Stimulated activated naive CD8-positive, alpha-beta T cell treated with anti-CD3 and anti-CD28 coated beads, Interleukin-15, Interleukin-2, amounts not matched to agents 100 ng/mL and 50 ng/mL, for 24 hours (primary cell): ENCODE data around the gene GLI1.
"Not testable (repeated sequence)": the region's sequence is repeated elsewhere in the genome, so short reads cannot be mapped to it uniquely, and the experiment has no call there.

Experiments used
- H3K27ac Mint-ChIP-seq: one replicate; pipeline ENCODE4 v1.8.0; 2021; ENCODE audit warnings: mild to moderate bottlenecking, mixed read lengths
- H3K27me3 Mint-ChIP-seq: one replicate; pipeline ENCODE4 v1.8.0; 2021; ENCODE audit warnings: mixed read lengths
- H3K36me3 Mint-ChIP-seq: one replicate; pipeline ENCODE4 v1.8.0; 2021; ENCODE audit warnings: low read depth, mixed read lengths
- H3K4me1 Mint-ChIP-seq: one replicate; pipeline ENCODE4 v1.8.0; 2021; ENCODE audit warnings: low read depth, mixed read lengths
- H3K4me3 Mint-ChIP-seq: one replicate; pipeline ENCODE4 v1.8.0; 2021; ENCODE audit warnings: mild to moderate bottlenecking, mixed read lengths
- H3K9me3 Mint-ChIP-seq: one replicate; pipeline ENCODE4 v1.8.0; 2021; ENCODE audit warnings: mixed read lengths

The GLI1 gene

DNA sequence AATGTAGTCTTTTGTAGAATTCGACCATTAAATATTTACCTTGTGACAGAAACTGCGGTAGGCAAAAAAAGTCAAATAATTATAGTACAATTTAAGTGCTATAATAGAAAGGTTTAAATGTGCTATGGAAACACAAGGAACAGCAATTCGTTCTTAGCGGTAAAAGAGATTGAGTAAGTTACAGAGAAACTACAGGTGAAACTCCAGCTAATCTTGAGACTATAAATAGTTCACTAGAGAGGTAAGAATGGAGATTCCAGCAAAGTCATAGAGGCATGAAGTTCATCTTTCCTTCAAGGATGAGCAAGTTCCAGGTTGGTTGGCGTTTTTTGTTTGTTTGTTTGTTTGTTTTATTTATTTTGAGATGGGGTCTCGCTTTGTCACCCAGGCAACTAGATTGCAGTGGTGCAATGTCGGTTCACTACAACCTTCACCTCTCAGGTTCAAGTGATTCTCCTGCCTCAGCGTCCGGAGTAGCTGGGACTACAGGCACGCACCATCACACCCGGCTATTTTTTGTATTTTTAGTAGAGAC is 27.9 kb upstream of the GLI1 start:
- Mint-ChIP-seq H3K27ac (peak overlapping the region; percentile 98), H3K4me1 (peaks cover 40% of the 10 kb centered on the region), H3K4me3 (peak overlapping the region; percentile 88), H3K9me3 (no peaks in the 10 kb centered on the region), H3K27me3 (no peaks in the 10 kb centered on the region), H3K36me3 (peaks cover 8% of the 10 kb centered on the region)

DNA sequence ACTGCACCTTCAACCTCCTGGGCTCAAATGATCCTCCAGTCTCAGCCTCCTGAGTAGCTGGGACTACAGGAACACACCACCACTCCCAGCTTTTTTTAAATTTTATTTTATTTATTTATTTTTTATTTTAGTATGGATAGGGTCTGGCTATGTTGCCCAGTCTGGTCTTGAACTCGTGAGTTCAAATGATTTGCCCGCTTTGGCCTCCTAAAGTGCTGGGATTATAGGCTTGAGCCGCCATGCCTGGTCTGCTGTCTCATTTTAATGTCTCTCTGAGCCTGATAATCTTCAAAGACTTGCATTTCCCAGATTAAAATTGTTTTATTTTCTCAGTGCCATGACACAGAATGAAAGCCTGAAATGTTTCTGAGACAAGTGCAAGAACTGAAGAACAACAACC is 26.2 kb upstream of the GLI1 start:
- Mint-ChIP-seq H3K9me3 (no peaks in the 10 kb centered on the region), H3K4me1 (peaks cover 30% of the 10 kb centered on the region), H3K4me3 (no peak overlapping the region), H3K27me3 (no peaks in the 10 kb centered on the region), H3K36me3 (peaks cover 8% of the 10 kb centered on the region), H3K27ac (no peak overlapping the region)

- Mint-ChIP-seq H3K4me3 (peak within 1 kb of the TSS; percentile 68), H3K9me3 (no peaks in the 10 kb centered on the region), H3K27me3 (peaks cover 4% of the 10 kb centered on the region), H3K4me1 (peaks cover 23% of the 10 kb centered on the region), H3K36me3 (peaks cover 3% of the 10 kb centered on the region), H3K27ac (peak within 1 kb of the TSS; percentile 81)
Measured at GRCh38 chr12:57434517-57435223, 24.9 kb upstream of the GLI1 start, which contains the start of gene INHBC. TSS of gene INHBC (plus strand) at chr12:57434784. CDS start at chr12:57434887, 103 bp downstream.

- Mint-ChIP-seq H3K4me1 (peaks cover 17% of the 10 kb centered on the region), H3K27me3 (peaks cover 4% of the 10 kb centered on the region), H3K36me3 (no peaks in the 10 kb centered on the region), H3K4me3 (peak overlapping the region; percentile 68), H3K27ac (peak overlapping the region; percentile 81), H3K9me3 (no peaks in the 10 kb centered on the region)
Measured at GRCh38 chr12:57435293-57435692, 24.3 kb upstream of the GLI1 start.

- H3K36me3 Mint-ChIP-seq: peaks cover 3% of the 10 kb centered on the region
- H3K9me3 Mint-ChIP-seq: peaks cover 7% of the 10 kb centered on the region
- no peak overlapping the region for H3K27ac Mint-ChIP-seq
- H3K4me1 Mint-ChIP-seq: peaks cover 6% of the 10 kb centered on the region
- no peak overlapping the region for H3K4me3 Mint-ChIP-seq
- H3K27me3 Mint-ChIP-seq: peaks cover 7% of the 10 kb centered on the region
Measured at GRCh38 chr12:57438400-57438799, 21.2 kb upstream of the GLI1 start.

DNA sequence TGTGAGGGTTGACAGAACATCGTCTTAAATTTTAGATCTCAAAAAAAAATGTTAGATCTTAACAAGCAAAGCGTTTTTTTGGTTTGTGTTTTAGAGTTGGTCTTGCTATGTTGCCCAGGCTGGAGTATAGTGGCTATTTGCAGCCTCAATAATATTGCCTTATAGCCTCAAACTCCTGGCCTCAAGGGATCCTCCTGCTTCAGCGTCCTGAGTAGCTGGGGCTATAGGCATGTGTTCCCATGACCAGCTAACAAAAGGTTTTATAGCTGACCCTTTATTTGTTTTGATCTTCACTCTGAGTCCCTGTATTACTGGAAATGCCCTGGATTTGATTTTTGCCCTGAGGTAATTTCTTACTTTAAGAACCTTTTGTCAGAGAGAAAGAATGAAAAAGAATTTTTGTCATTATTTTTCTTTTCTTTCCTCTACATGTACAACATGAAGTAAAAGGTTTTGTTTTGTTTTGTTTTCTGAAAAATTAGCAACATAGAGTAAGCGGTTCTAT is 19.8 kb upstream of the GLI1 start:
- H3K4me1 Mint-ChIP-seq: peaks cover 6% of the 10 kb centered on the region
- no peak overlapping the region for H3K27ac Mint-ChIP-seq

DNA sequence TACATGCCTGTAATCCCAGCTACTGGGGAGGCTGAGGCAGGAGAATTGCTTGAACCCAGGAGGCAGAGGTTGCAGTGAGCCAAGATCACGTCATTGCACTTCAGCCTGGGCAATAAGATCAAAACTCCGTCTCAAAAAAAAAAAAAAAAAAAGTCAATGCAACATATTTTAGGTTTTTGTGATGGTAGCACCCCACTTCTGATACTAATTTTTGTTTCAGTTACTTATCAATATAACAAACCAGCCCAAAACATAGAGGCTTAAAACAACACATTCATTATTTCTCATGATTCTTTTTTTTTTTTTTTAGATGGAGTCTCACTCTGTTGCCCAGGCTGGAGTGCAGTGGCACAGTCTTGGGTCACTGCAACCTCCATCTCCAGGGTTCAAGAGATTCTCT is 18.2 kb upstream of the GLI1 start:
- not testable (repeated sequence) for H3K9me3 Mint-ChIP-seq, H3K4me1 Mint-ChIP-seq, H3K27ac Mint-ChIP-seq

More for the DNA sequence above, 19.8 kb upstream of the GLI1 start:
- peaks cover 7% of the 10 kb centered on the region for H3K9me3 Mint-ChIP-seq
- peaks cover 7% of the 10 kb centered on the region for H3K27me3 Mint-ChIP-seq
- no peak overlapping the region for H3K4me3 Mint-ChIP-seq
- H3K36me3 Mint-ChIP-seq: peaks cover 3% of the 10 kb centered on the region

GRCh38 chr12:57441846-57442427 is 17.6 kb upstream of the GLI1 start:
- Mint-ChIP-seq H3K9me3 (peaks cover 7% of the 10 kb centered on the region), H3K27me3 (peaks cover 7% of the 10 kb centered on the region), H3K27ac (no peak overlapping the region), H3K4me1 (no peaks in the 10 kb centered on the region), H3K36me3 (peaks cover 3% of the 10 kb centered on the region), H3K4me3 (no peak overlapping the region)

More for the DNA sequence above, 18.2 kb upstream of the GLI1 start:
- not testable (repeated sequence) for H3K36me3 Mint-ChIP-seq, H3K4me3 Mint-ChIP-seq, H3K27me3 Mint-ChIP-seq

- not testable (repeated sequence) for H3K27me3 Mint-ChIP-seq, H3K4me1 Mint-ChIP-seq, H3K36me3 Mint-ChIP-seq, H3K4me3 Mint-ChIP-seq, H3K27ac Mint-ChIP-seq, H3K9me3 Mint-ChIP-seq
Measured at GRCh38 chr12:57444337-57444736, 15.2 kb upstream of the GLI1 start.

- peaks cover 3% of the 10 kb centered on the region for H3K36me3 Mint-ChIP-seq
- H3K4me3 Mint-ChIP-seq: no peak overlapping the region
- peaks cover 7% of the 10 kb centered on the region for H3K9me3 Mint-ChIP-seq
Measured at GRCh38 chr12:57444744-57445143, 14.8 kb upstream of the GLI1 start.

DNA sequence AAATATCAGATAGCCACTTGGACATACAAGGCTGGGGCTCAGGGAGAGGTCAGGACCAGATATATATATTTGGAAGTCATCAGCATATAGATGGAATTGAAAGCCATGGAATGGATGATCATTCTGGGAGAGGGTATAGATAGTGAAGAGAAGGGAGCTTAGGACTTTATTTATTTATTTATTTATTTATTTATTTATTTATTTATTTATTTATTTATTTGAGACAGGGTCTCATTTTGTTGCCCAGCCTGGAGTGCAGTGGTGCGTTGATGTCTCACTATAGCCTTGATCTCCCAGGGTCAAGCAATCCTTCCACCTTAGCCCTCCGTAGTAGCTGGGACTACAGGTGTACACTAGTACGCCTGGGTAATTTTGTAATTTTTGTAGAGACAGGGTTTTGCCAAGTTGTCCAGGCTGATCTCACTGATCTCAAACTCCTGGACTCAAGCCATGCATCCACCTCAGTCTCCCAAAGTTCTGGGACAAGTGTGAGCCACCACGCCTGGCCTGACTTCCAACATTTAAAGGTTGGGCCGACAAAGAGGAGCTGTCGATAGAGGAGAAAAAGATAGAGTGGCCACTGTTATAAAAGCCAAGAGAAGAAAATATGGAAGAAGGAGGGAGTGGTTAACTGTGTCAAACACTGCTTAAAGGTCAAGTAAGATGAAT is 13.2 kb upstream of the GLI1 start:
- Mint-ChIP-seq H3K27me3 (no peaks in the 10 kb centered on the region), H3K4me1 (no peaks in the 10 kb centered on the region), H3K27ac (no peak overlapping the region), H3K36me3 (no peaks in the 10 kb centered on the region), H3K9me3 (peaks cover 7% of the 10 kb centered on the region), H3K4me3 (no peak overlapping the region)

More at GRCh38 chr12:57444744-57445143, 14.8 kb upstream of the GLI1 start:
- no peaks in the 10 kb centered on the region for H3K4me1 Mint-ChIP-seq
- peaks cover 3% of the 10 kb centered on the region for H3K27me3 Mint-ChIP-seq
- H3K27ac Mint-ChIP-seq: no peak overlapping the region

GRCh38 chr12:57448669-57449068 is 10.9 kb upstream of the GLI1 start:
- no peaks in the 10 kb centered on the region for H3K9me3 Mint-ChIP-seq
- no peaks in the 10 kb centered on the region for H3K36me3 Mint-ChIP-seq
- no peak overlapping the region for H3K4me3 Mint-ChIP-seq
- no peak overlapping the region for H3K27ac Mint-ChIP-seq
- no peaks in the 10 kb centered on the region for H3K27me3 Mint-ChIP-seq
- H3K4me1 Mint-ChIP-seq: peaks cover 14% of the 10 kb centered on the region

- Mint-ChIP-seq H3K27ac (no peak overlapping the region), H3K4me1 (peaks cover 14% of the 10 kb centered on the region), H3K9me3 (no peaks in the 10 kb centered on the region), H3K4me3 (no peak overlapping the region), H3K27me3 (no peaks in the 10 kb centered on the region), H3K36me3 (no peaks in the 10 kb centered on the region)
Measured at GRCh38 chr12:57449375-57449774, 10.2 kb upstream of the GLI1 start.

DNA sequence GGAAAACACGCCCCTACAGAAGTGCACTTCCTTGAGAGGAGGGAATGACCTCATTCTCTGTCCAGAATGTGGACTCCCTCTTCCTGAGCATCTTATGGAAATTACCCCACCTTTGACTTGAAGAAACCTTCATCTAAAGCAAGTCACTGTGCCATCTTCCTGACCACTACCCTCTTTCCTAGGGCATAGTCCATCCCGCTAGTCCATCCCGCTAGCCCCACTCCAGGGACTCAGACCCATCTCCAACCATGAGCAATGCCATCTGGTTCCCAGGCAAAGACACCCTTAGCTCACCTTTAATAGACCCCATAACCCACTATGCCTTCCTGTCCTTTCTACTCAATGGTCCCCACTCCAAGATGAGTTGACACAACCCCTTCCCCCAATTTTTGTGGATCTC is 9.5 kb upstream of the GLI1 start:
- H3K9me3 Mint-ChIP-seq: no peaks in the 10 kb centered on the region
- peaks cover 19% of the 10 kb centered on the region for H3K4me1 Mint-ChIP-seq
- H3K27me3 Mint-ChIP-seq: no peaks in the 10 kb centered on the region
- no peaks in the 10 kb centered on the region for H3K36me3 Mint-ChIP-seq
- no peak overlapping the region for H3K27ac Mint-ChIP-seq
- H3K4me3 Mint-ChIP-seq: no peak overlapping the region

GRCh38 chr12:57451233-57451778 is 8.3 kb upstream of the GLI1 start:
- no peaks in the 10 kb centered on the region for H3K9me3 Mint-ChIP-seq
- no peaks in the 10 kb centered on the region for H3K27me3 Mint-ChIP-seq
- H3K4me1 Mint-ChIP-seq: peaks cover 28% of the 10 kb centered on the region
- no peaks in the 10 kb centered on the region for H3K36me3 Mint-ChIP-seq
- H3K4me3 Mint-ChIP-seq: no peak overlapping the region
- no peak overlapping the region for H3K27ac Mint-ChIP-seq
